ENCODE results near the gene ADISSP. TPM values are rescaled to one million over a fixed set of nuclear protein-coding genes. Genes with fewer than 3 reads are reported as not detected.

Gene ADISSP
- total and polyA plus RNA-seq, 2 of the 13 experiments (the other 11 are each of a cell fraction or from before 2014, with no cell fraction given) = 38.3 to 90.6 TPM

DNA sequence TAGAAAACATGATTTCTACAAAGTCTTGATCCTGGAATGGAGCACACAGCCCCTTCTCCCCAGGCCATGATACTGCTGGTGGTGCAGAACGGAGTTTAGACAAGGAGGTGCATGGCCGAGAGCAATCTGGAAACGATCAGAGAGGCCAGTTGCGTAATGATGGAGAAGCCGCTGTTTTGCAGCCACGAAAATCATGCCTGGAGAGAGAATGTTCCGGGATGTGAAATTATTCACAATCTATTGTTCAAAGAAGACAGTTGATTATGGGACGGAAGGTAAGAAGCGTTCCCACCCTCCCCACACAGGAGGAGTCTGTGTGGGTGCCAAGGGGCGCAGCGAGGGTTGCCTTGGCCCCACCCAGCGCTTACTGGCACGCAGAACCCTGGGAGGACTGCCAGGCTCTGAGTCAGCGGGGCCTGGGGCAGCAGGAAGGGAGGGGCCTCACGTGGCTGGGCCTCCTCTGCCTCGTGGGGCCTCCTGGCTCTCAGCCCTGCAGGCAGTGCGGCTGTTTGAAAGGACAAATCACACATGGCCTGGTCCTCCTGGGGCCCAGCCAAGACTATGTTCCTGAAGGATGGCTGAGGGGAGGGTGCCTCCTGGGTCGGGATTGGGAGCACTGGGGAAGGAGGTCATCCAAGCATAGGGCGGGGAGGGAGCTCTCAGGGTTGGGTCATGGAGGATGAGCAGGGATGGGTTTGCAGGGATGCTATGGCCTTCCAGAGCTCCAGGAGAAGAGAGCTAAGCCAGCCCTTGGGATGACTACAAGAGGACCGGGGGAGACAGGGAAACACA, 44.1 kb upstream of the ADISSP start (continued):
- TF ChIP-seq ZNF441 (CRISPR knock-in tag; IDR thresholded peaks at IDR 0.05; ENCODE audit: borderline replicate concordance) (peak; percentile 88), AGO1 (IDR thresholded peaks at IDR 0.05; ENCODE audit: low read depth, low read length, poor library complexity, severe bottlenecking) (no peak), KLF13 (CRISPR knock-in tag; IDR thresholded peaks at IDR 0.05) (peak; percentile 78; the same call in 1 of the 2 replicates), CCDC6 (CRISPR knock-in tag; IDR thresholded peaks at IDR 0.05) (peak; percentile 96; the same call in 1 of the 2 replicates), NAIF1 (CRISPR knock-in tag; IDR thresholded peaks at IDR 0.05; ENCODE audit: borderline replicate concordance) (peak; percentile 78; the same call in 1 of the 2 replicates), BCLAF1 (IDR thresholded peaks at IDR 0.05) (no peak), KLF6 (CRISPR knock-in tag; IDR thresholded peaks at IDR 0.05) (peak; percentile 99), ZSCAN22 (CRISPR knock-in tag; IDR thresholded peaks at IDR 0.05) (0 out of 2 replicates have a peak, but pooled peaks have one; percentile 64), ZBTB7B (CRISPR knock-in tag; IDR thresholded peaks at IDR 0.05) (peak; percentile 81), PTBP1 (IDR thresholded peaks at IDR 0.05; ENCODE audit: low read depth, low read length, poor library complexity, severe bottlenecking) (peak; percentile 91), NR2C2 (CRISPR knock-in tag; IDR thresholded peaks at IDR 0.05; ENCODE audit: borderline replicate concordance) (peak; percentile 77), ZMYM4 (CRISPR knock-in tag; IDR thresholded peaks at IDR 0.05) (peak; percentile 84), NFATC3 (CRISPR knock-in tag; IDR thresholded peaks at IDR 0.05) (peak; percentile 98), SP5 (CRISPR knock-in tag; IDR thresholded peaks at IDR 0.05; ENCODE audit: borderline replicate concordance, low read depth) (peak; percentile 91; the same call in 1 of the 2 replicates), FOXO1 (CRISPR knock-in tag; IDR thresholded peaks at IDR 0.05) (peak; percentile 66; the same call in 1 of the 2 replicates), CENPT (CRISPR knock-in tag; IDR thresholded peaks at IDR 0.05; ENCODE audit: low read depth) (peak; percentile 56; the same call in 1 of the 2 replicates)
- TF ChIP-seq, protein P1, sequence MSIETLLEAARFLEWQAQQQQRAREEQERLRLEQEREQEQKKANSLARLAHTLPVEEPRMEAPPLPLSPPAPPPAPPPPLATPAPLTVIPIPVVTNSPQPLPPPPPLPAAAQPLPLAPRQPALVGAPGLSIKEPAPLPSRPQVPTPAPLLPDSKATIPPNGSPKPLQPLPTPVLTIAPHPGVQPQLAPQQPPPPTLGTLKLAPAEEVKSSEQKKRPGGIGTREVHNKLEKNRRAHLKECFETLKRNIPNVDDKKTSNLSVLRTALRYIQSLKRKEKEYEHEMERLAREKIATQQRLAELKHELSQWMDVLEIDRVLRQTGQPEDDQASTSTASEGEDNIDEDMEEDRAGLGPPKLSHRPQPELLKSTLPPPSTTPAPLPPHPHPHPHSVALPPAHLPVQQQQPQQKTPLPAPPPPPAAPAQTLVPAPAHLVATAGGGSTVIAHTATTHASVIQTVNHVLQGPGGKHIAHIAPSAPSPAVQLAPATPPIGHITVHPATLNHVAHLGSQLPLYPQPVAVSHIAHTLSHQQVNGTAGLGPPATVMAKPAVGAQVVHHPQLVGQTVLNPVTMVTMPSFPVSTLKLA (IDR thresholded peaks at IDR 0.05) = peak; percentile 95
- TF ChIP-seq, protein P2, sequence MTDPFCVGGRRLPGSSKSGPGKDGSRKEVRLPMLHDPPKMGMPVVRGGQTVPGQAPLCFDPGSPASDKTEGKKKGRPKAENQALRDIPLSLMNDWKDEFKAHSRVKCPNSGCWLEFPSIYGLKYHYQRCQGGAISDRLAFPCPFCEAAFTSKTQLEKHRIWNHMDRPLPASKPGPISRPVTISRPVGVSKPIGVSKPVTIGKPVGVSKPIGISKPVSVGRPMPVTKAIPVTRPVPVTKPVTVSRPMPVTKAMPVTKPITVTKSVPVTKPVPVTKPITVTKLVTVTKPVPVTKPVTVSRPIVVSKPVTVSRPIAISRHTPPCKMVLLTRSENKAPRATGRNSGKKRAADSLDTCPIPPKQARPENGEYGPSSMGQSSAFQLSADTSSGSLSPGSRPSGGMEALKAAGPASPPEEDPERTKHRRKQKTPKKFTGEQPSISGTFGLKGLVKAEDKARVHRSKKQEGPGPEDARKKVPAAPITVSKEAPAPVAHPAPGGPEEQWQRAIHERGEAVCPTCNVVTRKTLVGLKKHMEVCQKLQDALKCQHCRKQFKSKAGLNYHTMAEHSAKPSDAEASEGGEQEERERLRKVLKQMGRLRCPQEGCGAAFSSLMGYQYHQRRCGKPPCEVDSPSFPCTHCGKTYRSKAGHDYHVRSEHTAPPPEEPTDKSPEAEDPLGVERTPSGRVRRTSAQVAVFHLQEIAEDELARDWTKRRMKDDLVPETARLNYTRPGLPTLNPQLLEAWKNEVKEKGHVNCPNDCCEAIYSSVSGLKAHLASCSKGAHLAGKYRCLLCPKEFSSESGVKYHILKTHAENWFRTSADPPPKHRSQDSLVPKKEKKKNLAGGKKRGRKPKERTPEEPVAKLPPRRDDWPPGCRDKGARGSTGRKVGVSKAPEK (CRISPR knock-in tag; IDR thresholded peaks at IDR 0.05; ENCODE audit: borderline replicate concordance) = peak; percentile 79; the same call in 1 of the 2 replicates
- TF ChIP-seq, protein P3, sequence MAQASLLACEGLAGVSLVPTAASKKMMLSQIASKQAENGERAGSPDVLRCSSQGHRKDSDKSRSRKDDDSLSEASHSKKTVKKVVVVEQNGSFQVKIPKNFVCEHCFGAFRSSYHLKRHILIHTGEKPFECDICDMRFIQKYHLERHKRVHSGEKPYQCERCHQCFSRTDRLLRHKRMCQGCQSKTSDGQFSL (CRISPR knock-in tag; IDR thresholded peaks at IDR 0.05) = peak; percentile 81; the same call in 1 of the 2 replicates
- TF ChIP-seq, protein P4, sequence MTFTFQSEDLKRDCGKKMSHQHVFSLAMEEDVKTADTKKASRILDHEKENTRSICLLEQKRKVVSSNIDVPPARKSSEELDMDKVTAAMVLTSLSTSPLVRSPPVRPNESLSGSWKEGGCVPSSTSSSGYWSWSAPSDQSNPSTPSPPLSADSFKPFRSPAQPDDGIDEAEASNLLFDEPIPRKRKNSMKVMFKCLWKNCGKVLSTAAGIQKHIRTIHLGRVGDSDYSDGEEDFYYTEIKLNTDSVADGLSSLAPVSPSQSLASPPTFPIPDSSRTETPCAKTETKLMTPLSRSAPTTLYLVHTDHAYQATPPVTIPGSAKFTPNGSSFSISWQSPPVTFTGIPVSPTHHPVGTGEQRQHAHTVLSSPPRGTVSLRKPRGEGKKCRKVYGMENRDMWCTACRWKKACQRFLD (CRISPR knock-in tag; IDR thresholded peaks at IDR 0.05; ENCODE audit: borderline replicate concordance) = 0 out of 2 replicates have a peak, but pooled peaks have one; percentile 65

Data from HepG2 (cell line).